ENCODE measurements around the gene USP30.

Gene USP30

DNA sequence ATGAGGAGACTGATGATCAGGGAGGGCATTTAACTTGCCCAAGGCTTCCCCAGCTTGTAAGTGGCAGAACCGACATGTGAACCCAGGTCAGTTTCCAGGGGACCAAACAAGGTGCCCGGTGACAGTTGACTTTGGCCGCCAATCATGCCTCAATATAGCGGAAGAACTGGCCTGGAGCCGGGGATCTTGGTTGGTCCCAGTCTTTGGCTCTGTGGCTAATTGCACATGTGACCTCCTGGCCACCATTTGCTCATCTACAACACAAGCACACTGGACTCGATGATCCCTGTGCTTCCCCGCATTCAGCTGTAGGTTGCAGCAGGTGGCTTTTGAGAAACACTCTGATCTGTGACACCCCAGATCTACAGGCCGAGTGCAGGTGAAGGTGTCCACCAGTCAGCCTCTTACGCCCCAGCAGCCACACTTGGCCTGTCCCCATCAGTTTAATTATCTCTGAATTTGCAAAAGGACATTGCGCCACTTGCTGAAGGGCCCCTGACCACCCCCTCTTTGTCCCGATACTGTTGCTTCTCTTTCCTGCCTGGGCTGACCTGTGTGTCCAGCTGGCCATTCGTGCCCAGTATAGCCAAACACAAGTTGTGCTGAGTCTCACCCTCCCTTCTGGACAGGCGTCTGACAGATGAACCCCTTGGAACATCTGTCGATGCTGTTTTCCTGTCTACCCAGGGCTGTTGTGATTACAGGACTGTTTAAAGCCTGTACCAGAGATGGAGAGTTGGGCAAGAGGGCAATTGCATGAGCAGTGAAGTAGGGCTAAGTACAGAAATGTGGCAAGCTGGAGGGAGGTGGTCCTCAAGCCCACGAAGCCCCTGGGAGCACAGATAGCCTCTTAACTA lies 78.1 kb downstream of the USP30 start:
- no peak for ATAC-seq

DNA sequence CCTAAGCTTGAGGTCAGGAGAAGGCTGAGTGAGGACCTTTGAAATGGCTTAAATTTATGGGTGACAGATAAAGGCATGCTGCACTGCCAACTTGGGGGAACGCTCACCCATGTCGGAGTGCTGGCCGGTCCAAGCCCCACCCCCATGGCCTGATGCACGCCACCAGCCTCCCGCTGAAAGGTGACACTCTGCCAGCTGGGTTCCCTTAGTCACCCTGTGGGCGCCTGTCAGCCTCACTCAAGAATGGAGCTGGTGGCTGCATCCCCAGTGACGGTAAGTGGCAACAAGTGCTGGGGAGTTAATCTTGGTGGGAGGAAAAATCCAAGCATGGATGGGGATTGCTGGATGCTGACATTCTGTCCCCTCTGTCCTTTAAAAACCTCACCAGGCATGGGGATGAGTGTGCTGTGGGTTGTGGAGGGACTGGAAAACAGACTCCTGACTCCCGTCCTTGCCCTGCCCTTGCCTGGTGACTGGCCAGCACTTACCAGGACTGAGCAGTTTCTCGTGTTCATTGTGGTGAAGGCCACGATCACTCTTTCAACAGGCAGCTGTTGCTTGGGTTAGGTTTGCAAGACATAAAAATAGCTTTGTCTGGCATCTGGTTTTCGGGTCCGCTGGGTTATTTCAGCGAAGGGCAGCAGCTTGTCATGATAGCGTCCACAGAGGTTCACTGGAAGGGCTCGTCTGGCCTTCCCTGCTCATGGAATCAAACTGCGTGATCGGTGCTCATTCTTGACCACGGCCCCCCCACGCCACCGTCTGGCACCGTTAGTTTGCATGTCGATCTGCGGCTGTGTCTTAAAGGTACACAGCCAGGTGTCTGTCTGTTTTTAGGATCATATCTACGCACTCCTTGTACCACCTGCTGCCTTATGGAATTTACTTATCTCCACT lies 79.0 kb downstream of the USP30 start:
- no peak for ATAC-seq

DNA sequence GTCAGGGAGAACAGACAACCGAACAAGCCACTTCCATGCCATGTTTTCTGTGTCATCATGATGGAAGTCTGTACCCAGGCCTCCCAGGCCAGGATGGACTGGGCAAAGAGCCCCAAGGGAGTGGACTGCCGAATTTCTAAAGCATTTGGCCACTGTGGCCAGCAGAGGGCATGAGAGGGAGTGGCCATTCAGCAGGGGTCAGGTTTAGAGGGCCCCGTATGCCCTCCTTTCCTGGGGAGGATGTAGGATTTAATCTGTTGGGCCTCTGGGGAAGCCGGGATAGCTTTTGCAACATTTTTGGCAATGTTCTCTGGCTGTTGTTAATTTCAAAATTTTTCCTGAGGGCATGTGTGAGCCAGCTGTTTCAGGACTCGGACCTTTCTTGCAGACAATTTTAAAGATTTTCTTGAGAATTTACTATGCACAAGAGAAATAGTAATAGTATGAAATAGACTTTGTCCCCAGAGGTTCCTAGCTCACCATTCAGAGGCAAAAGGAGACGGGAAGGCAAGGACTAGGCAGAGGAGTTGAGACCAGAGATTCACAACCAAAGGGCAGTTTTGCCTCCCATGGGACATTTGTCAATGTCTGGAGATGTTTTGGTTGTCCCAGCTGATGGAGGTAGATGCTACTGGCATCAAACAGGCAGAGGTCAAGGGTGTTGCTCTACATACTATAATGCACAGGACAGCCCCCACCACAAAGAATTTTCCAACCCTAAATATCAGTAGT lies 82.0 kb downstream of the USP30 start:
- ATAC-seq, result no peak

DNA sequence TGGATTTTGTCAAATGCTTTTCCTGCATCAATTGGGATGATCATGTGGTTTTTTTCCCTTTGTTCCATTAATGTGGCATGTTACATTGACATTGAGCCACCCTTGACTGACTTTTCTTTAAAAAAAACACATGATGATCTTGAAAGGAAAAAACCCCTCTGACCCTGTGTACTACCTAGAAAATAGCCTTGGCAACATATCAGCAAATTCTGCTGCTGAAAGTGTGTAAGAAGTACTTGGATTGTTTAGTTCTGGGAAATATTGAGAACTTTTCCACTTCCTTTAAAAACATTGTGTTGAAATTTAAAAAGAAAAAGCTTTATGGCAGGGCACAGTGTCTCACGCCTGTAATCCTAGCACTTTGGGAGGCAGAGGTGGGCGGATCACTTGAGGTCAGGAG lies 84.7 kb downstream of the USP30 start:
- no peak for ATAC-seq
